ENCODE data around the gene JAKMIP3.

Gene JAKMIP3

GRCh38 chr10:132057191-132057681 is 8.5 kb upstream of the JAKMIP3 start:
- H3K9ac ChIP-seq (ENCODE audit: low read depth, low read length), result no peak overlapping the region
- no peak for DNase-seq
- H3K36me3 ChIP-seq (ENCODE audit: insufficient read depth, low read length), result no peaks in the 10 kb centered on the region
- TF ChIP-seq EZH2 (IDR thresholded peaks at IDR 0.05; ENCODE audit: borderline replicate concordance, low read depth, low read length, severe bottlenecking) (no peak), CTCF (IDR thresholded peaks at IDR 0.05; ENCODE audit: borderline replicate concordance, extremely low read depth, low read length, poor library complexity, severe bottlenecking) (no peak)
- no peaks in the 10 kb centered on the region for H3K4me1 ChIP-seq (ENCODE audit: insufficient read depth, low read length)
- H3K27me3 ChIP-seq (ENCODE audit: insufficient read depth, low read length, poor library complexity), result no peaks in the 10 kb centered on the region
- H4K20me1 ChIP-seq (ENCODE audit: insufficient read depth, low read length), result no peaks in the 10 kb centered on the region; the same call in 1 of the 2 replicates
- H3K4me2 ChIP-seq (ENCODE audit: insufficient read depth, low read length), result no peak overlapping the region
- H2AFZ ChIP-seq (ENCODE audit: low read depth, low read length), result no peak overlapping the region
- H3K79me2 ChIP-seq (ENCODE audit: insufficient read depth, low read length), result no peaks in the 10 kb centered on the region
- no peak for ATAC-seq (ENCODE audit: insufficient read depth, low read depth)
- no peak overlapping the region for H3K27ac ChIP-seq (ENCODE audit: low read length)
- peaks cover 10% of the 10 kb centered on the region for H3K9me3 ChIP-seq (ENCODE audit: insufficient read depth, low read length, severe bottlenecking)
- H3K4me3 ChIP-seq (ENCODE audit: low read depth in 1 of 2, low read length in 2 of 2), result no peak overlapping the region

- H3K36me3 ChIP-seq (ENCODE audit: insufficient read depth, low read length), result no peaks in the 10 kb centered on the region
- H3K9me3 ChIP-seq (ENCODE audit: insufficient read depth, low read length, severe bottlenecking), result peaks cover 3% of the 10 kb centered on the region
- no peaks in the 10 kb centered on the region for H3K27me3 ChIP-seq (ENCODE audit: insufficient read depth, low read length, poor library complexity)
- H2AFZ ChIP-seq (ENCODE audit: low read depth, low read length), result no peak overlapping the region
- TF ChIP-seq EZH2 (IDR thresholded peaks at IDR 0.05; ENCODE audit: borderline replicate concordance, low read depth, low read length, severe bottlenecking) (no peak), CTCF (IDR thresholded peaks at IDR 0.05; ENCODE audit: borderline replicate concordance, extremely low read depth, low read length, poor library complexity, severe bottlenecking) (no peak)
- no peak for DNase-seq
- H3K4me2 ChIP-seq (ENCODE audit: insufficient read depth, low read length), result no peak overlapping the region
- no peaks in the 10 kb centered on the region for H3K4me1 ChIP-seq (ENCODE audit: insufficient read depth, low read length)
- H3K4me3 ChIP-seq (ENCODE audit: low read depth in 1 of 2, low read length in 2 of 2), result no peak overlapping the region
- no peaks in the 10 kb centered on the region; the same call in 1 of the 2 replicates for H4K20me1 ChIP-seq (ENCODE audit: insufficient read depth, low read length)
- H3K27ac ChIP-seq (ENCODE audit: low read length), result no peak overlapping the region
- ATAC-seq (ENCODE audit: insufficient read depth, low read depth), result no peak
- no peak overlapping the region for H3K9ac ChIP-seq (ENCODE audit: low read depth, low read length)
- no peaks in the 10 kb centered on the region for H3K79me2 ChIP-seq (ENCODE audit: insufficient read depth, low read length)
Measured at GRCh38 chr10:132058111-132058745, 7.5 kb upstream of the JAKMIP3 start.

DNA sequence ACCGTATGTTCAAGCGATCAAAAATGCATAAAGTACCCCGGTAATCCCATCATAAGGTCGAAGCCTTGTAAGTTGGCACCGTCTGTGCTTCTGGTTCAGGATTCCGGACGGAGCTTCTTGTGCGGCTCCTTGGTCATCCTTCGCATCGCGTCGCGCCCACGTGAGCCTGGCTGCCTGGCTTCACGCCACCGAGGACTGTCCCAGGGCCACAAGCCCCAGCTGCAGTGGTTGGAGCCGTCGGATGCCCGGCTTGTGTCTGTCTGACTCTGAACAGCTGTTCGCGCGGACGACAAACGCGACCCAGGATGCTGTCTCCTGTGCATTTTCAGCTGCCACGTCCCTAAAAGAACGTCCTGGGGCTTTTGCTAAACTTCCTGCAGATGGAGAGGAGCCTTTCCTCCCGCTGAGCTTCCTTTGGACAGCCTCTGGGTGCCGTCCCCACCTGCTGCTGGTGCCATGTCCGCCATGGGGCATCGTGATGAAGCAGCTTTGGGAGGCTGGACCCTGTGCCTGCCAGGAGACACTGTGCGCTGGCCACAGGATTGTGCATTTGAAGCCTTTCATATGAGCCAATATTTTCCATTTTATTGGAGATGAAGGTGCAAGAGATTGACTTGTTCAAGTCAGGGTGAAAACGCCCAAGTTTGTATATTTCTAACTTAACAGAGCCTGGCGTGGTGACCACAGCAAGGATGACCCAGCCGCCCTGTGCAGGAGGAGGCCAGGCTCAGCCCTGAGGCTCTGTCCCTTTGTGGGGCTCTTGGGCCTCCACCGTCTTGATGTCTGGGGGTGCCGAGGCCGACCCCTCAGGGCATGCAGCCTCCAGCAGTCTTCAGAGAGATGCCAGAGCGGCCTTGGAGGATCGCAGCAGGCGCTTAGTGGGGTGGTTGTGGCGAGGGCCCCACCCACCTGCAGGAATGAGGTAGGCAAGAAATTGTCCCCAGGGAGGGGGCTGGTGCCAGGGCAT is 6.7 kb upstream of the JAKMIP3 start:
- no peaks in the 10 kb centered on the region; the same call in 1 of the 2 replicates for H4K20me1 ChIP-seq (ENCODE audit: insufficient read depth, low read length)
- H3K9me3 ChIP-seq (ENCODE audit: insufficient read depth, low read length, severe bottlenecking), result no peaks in the 10 kb centered on the region
- no peak overlapping the region for H3K4me3 ChIP-seq (ENCODE audit: low read depth in 1 of 2, low read length in 2 of 2)
- DNase-seq (no peak), ATAC-seq (ENCODE audit: insufficient read depth, low read depth) (no peak)
- H3K9ac ChIP-seq (ENCODE audit: low read depth, low read length), result no peak overlapping the region
- no peak overlapping the region for H3K27ac ChIP-seq (ENCODE audit: low read length)
- TF ChIP-seq CTCF (IDR thresholded peaks at IDR 0.05; ENCODE audit: borderline replicate concordance, extremely low read depth, low read length, poor library complexity, severe bottlenecking) (no peak), EZH2 (IDR thresholded peaks at IDR 0.05; ENCODE audit: borderline replicate concordance, low read depth, low read length, severe bottlenecking) (no peak)
- no peaks in the 10 kb centered on the region for H3K27me3 ChIP-seq (ENCODE audit: insufficient read depth, low read length, poor library complexity)
- H3K79me2 ChIP-seq (ENCODE audit: insufficient read depth, low read length), result no peaks in the 10 kb centered on the region
- no peak overlapping the region for H2AFZ ChIP-seq (ENCODE audit: low read depth, low read length)
- no peaks in the 10 kb centered on the region for H3K36me3 ChIP-seq (ENCODE audit: insufficient read depth, low read length)
- H3K4me1 ChIP-seq (ENCODE audit: insufficient read depth, low read length), result no peaks in the 10 kb centered on the region
- no peak overlapping the region for H3K4me2 ChIP-seq (ENCODE audit: insufficient read depth, low read length)
